ENCODE data around the gene LANCL3.

DNA sequence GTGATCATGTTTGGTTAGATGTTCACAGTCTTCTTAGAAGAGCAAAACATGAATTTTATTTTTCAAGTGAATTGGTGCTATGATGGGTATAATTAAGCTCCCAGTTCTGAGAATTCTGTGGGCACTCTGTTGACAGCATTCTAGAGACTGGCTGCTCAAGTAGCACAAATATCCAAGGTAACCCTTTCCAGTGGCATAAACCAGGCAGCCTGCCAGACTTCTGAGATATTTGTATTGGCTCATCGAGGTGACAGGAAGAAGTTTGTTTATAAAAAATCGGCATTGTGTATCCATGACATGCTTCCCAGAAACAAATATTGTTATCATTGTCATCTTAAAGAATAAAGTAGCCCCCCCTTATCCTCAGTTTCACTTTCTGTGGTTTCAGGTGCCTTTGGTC is 28.3 kb downstream of the LANCL3 start:
- TF ChIP-seq CTCF (IDR thresholded peaks at IDR 0.05): no peak
- no peak for TF ChIP-seq POLR2AphosphoS5 (IDR thresholded peaks at IDR 0.05)
- TF ChIP-seq POLR2A (IDR thresholded peaks at IDR 0.05): no peak
- no peak for TF ChIP-seq EP300 (IDR thresholded peaks at IDR 0.05; ENCODE audit: low read depth)
